Esophagus squamous epithelium (tissue), 4 donors: Measurements from ENCODE around the gene CARMIL1.

Source experiments
- POLR2A ChIP-seq, 4 donors: fragments of 450-650 bp; IDR thresholded peaks; one replicate each; pipeline ENCODE4 v1.6.1; 2017; ENCODE audit warnings: antibody characterized with exemption in 4 of 4, mild to moderate bottlenecking in 4 of 4, moderate library complexity in 3 of 4
- TF ChIP-seq, protein P1 (sequence below), 6 experiments: fragments of 450-650 bp in 4 of 6; fragments of 200-600 bp in 2 of 6; sonication (generic) in 2 of 6; IDR thresholded peaks; one replicate each; pipeline ENCODE4 v1.5.1; 2016 to 2019; ENCODE audit warnings: antibody characterized with exemption in 6 of 6, mild to moderate bottlenecking in 4 of 6, moderate library complexity in 4 of 6

- TF ChIP-seq, protein P1, sequence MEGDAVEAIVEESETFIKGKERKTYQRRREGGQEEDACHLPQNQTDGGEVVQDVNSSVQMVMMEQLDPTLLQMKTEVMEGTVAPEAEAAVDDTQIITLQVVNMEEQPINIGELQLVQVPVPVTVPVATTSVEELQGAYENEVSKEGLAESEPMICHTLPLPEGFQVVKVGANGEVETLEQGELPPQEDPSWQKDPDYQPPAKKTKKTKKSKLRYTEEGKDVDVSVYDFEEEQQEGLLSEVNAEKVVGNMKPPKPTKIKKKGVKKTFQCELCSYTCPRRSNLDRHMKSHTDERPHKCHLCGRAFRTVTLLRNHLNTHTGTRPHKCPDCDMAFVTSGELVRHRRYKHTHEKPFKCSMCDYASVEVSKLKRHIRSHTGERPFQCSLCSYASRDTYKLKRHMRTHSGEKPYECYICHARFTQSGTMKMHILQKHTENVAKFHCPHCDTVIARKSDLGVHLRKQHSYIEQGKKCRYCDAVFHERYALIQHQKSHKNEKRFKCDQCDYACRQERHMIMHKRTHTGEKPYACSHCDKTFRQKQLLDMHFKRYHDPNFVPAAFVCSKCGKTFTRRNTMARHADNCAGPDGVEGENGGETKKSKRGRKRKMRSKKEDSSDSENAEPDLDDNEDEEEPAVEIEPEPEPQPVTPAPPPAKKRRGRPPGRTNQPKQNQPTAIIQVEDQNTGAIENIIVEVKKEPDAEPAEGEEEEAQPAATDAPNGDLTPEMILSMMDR (IDR thresholded peaks at IDR 0.05), result no peak
- no peak for TF ChIP-seq POLR2A (IDR thresholded peaks at IDR 0.05)
Measured at GRCh38 chr6:25278261-25278913, 787 bp upstream of the CARMIL1 start.
